ENCODE results near the gene CYTH1.
A peak's percentile ranks its signal among the peaks of the same experiment; 100 is the strongest.

CYTH1 gene

DNA sequence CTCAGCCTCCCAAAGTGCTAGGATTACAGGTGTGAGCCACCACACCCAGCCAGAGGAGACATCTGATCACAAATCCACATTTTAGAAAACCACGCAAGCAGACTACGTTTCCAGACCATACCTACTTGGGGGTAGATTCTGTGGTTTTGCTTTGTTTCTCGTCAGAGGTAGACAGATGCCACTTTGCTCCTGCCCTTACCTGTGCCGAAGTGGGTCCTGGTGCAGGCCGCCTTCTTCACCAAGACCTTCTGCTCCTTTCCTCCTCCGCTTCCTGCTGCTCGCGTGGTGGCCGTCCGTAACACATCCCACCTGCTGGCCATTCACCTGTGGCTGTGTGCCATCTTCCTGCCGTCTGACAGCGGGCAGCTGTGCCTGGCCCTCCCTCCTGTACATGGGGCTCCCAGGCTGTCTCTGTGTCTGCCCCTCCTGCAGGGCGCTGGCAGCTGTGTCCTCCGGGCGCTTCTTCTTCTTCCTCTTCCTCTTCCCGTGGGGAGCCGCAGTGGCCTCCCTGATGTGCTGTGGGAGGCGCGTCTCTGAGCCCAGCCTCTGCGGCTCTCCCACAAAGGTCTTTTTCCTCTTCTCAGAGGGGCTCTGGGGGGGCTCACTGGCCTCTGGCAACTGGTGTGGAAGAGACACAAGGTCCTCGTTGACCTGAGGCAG is 21.2 kb upstream of the CYTH1 start:
- Histone ChIP-seq H3K36me3 (peaks cover 82% of the 10 kb centered on the region), H3K9me3 (no peaks in the 10 kb centered on the region), H3K4me1 (no peaks in the 10 kb centered on the region), H3K4me3 (ENCODE audit: low read depth, low read length) (no peak overlapping the region), H3K27me3 (no peaks in the 10 kb centered on the region)
- no peak for TF ChIP-seq CTCF (IDR thresholded peaks at IDR 0.05; ENCODE audit: low read depth, low read length)
- DNase-seq = no peak

DNA sequence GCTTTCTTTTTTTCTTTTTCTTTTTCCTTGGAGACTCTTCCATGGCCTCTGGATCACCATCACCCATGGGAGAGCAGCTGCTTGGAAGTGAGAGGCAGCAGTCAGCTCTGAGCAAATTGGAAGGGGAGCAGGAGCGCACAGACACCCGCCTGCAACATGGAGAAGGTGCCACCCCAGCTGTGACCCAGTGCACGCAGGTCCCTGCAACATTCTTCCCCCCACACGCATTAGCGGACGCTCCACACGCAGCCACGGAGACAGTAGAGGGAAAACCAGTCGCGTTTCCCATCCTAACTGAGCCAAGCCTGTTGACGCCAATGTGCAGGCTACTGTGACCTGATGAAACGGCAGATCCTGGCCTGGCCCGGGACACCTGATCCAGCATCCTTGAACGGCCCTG is 20.4 kb upstream of the CYTH1 start:
- TF ChIP-seq CTCF (IDR thresholded peaks at IDR 0.05; ENCODE audit: low read depth, low read length) = no peak
- Histone ChIP-seq H3K27me3 (no peaks in the 10 kb centered on the region), H3K9me3 (no peaks in the 10 kb centered on the region), H3K4me3 (ENCODE audit: low read depth, low read length) (no peak overlapping the region), H3K36me3 (peaks cover 82% of the 10 kb centered on the region), H3K4me1 (no peaks in the 10 kb centered on the region)
- no peak for DNase-seq

- peaks cover 82% of the 10 kb centered on the region for H3K36me3 ChIP-seq
- DNase-seq = no peak
Measured at GRCh38 chr17:78802008-78802407, 19.9 kb upstream of the CYTH1 start.

DNA sequence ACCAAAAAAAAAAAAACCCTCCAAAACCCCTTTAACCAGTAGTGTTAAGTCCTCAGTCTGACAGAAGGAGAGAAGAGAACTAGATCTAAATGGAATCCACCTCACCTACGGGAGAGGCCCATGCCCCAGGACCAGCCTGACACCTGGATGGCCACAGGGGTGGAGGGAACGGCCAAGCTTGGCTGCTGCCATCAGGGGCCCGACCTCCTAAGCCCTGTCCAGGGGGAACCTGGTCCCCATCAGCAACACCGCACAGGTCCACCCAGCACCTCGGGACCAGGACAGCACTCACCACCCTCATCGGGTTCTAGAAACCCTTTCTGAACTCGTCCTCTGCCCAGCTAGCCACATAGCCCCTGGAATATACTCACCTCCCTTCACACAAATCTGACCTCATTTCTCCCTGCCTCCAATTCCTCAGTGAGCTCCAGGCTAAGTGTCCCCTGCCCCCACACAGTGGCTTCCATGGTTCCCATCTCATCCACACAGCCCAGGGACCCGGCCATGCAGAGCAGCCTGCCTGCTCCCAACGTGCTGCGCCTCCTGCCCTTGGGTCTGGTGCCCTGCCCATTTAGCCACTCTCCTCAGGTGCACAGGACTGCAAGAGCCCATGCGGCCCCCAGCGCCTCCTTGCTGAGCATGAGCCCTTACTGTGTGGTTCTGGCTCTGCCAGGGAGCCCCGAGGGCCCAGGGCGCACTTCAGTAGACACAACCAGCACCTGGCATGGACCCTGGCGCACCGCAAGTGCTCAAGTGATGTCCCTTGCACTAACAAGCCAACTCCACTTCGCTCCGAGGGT is 18.3 kb upstream of the CYTH1 start:
- H3K36me3 ChIP-seq = peaks cover 80% of the 10 kb centered on the region

More at GRCh38 chr17:78802008-78802407, 19.9 kb upstream of the CYTH1 start:
- no peak overlapping the region for H3K4me3 ChIP-seq (ENCODE audit: low read depth, low read length)
- H3K4me1 ChIP-seq = no peaks in the 10 kb centered on the region
- H3K27me3 ChIP-seq = no peaks in the 10 kb centered on the region
- H3K9me3 ChIP-seq = no peaks in the 10 kb centered on the region
- TF ChIP-seq CTCF (IDR thresholded peaks at IDR 0.05; ENCODE audit: low read depth, low read length) = no peak

GRCh38 chr17:78798695-78799559 is 16.9 kb upstream of the CYTH1 start:
- no peak for DNase-seq
- Histone ChIP-seq H3K36me3 (peaks cover 75% of the 10 kb centered on the region), H3K4me3 (ENCODE audit: low read depth, low read length) (no peak overlapping the region), H3K9me3 (no peaks in the 10 kb centered on the region), H3K4me1 (no peaks in the 10 kb centered on the region), H3K27me3 (no peaks in the 10 kb centered on the region)
- peak; percentile 51 for TF ChIP-seq CTCF (IDR thresholded peaks at IDR 0.05; ENCODE audit: low read depth, low read length)

More for the DNA sequence above, 18.3 kb upstream of the CYTH1 start:
- Histone ChIP-seq H3K27me3 (no peaks in the 10 kb centered on the region), H3K9me3 (no peaks in the 10 kb centered on the region), H3K4me1 (no peaks in the 10 kb centered on the region), H3K4me3 (ENCODE audit: low read depth, low read length) (no peak overlapping the region)
- no peak for TF ChIP-seq CTCF (IDR thresholded peaks at IDR 0.05; ENCODE audit: low read depth, low read length)
- DNase-seq = no peak
